GM18511 (cell line): Measurements from ENCODE around the gene CD6.
"Not testable (repeated sequence)": the region's sequence is repeated elsewhere in the genome, so short reads cannot be mapped to it uniquely, and the experiment has no call there.

Source experiments
- ATAC-seq: cut with Tn5 transposase; IDR thresholded peaks from one replicate; pipeline ENCODE4 v1.9.1; 2021; ENCODE audit warnings: mild to moderate bottlenecking, moderate library complexity; ENCODE audit not compliant: unreplicated experiment

The CD6 gene

DNA sequence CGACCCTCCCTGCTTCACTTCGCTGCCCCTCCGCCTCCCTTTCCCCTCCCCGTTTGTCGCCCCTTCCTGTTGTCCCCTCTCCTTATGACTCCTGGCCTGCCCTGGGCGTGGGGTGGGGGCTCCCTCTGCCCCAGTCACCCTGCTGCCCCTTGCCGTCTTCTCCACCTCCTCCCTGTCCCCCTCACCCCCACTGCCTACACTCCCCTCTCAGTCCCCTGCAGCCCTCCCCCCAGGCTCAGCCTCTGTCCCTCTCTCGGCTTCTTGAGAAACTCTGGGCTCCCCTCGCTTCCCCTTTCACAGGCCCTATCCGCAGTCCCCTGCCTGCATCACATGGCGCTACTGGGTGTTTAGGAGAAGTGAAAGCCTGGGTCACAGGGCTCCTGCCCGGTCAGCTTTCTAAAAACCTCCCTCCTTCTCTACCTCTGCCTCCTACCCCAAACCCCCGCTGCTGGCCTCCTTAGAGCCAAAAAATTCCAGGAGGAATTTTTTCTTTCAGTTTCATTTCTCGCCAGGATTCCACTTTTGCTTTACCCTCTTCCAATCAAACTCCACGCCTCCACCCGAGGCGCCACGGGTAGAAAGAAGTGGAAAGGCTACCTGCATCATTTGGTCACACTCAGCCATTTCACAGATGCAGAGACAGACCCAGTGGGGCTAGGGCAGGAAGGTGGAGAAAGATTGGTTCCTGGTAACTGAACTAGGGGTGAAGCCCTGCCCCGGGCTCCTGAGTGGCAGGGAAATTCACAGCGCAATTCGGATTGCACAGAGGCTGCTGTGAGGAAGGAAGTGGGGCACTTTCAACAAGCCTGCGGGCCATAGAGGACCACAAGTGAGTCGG lies 19.4 kb upstream of the CD6 start, which contains the start of gene SLC15A3:
SLC15A3 (minus strand) TSS at position 273 of the 838 bp plus-strand sequence. CDS start 625 bp downstream, outside the sequence.
- ATAC-seq = peak; percentile 79

DNA sequence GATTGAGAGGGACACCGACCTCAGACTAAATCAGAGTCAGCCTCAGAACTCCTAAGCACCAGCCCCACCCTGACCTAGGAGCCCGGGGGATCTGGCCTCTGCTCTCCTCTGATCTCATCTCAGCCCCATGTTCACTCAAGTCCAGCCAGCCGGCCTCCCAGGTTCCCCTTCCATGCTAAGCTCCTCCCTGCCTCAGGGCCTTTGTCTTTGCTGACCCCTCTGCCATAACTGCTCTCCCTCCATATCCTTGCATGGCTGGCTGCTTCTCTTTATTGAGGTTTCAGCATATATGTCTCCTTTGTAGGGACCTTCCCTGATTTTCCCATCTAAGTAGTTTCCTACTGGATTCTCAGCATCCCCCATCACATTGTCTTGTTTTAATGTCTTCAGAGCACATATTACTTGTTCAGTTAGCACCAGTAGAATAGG lies 18.7 kb upstream of the CD6 start:
- peak; percentile 15 for ATAC-seq

GRCh38 chr11:60953781-60954180 lies 17.7 kb upstream of the CD6 start:
- no peak for ATAC-seq

- no peak for ATAC-seq
These were observed 17.1 kb upstream of the CD6 start for GRCh38 chr11:60954421-60954820.

GRCh38 chr11:60955571-60955970 lies 15.9 kb upstream of the CD6 start:
- no peak for ATAC-seq

DNA sequence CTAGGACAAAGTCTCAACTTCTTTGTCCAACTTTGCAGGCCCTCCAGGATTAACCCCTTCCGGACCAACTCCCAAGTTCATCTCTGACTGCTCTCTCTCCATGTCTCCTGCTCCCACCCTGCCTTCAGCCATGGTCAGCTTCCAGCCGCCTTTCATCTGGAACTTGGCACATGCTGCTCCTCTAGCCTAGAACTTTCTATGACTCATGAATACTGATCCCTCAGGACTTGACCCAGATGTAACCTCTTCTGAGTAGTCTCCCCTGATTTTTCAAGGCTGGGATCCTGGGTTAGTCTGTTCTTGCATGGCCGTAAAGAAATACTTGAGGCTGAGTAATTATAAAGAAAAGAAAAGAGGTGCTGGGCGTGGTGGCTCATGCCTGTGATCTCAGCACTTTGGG lies 14.3 kb upstream of the CD6 start:
- no peak for ATAC-seq

DNA sequence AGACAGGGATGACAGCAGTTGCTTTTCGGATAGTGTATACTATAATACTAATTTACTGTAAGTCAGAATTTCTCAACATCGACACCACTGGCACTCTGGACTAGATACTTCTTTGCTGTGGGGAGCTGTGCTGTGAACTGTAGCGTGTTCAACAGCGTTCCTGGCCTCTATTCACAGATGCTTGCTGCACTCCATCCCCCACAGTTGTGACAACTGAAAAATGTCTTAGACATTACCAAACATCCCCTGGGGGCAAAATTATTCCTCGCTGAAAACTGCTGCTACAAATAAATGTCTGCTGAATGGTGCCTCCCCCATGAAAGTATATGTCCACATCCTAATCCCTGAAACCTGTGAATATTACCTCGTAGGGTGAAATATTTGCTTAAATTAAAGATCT lies 12.0 kb upstream of the CD6 start:
- ATAC-seq = no peak

DNA sequence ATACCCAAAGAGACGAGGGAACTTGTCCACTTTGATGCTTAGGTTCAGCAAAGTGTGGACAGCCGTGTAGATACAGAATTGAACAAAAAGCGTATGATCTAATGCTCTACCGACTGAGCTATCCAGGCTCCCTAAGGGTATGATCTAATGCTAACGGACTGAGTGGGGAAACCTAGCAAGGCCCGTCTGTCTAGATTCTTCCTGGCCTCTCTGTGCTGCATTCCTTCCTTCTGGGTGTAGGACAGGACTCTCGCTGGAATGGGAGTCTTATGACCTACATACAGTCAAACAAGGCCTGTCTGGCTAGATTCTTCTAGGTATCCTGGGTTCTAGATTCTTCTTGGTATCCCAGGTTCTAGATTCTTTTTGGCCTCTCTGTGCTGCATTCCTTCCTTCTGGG lies 11.1 kb upstream of the CD6 start:
- no peak for ATAC-seq

DNA sequence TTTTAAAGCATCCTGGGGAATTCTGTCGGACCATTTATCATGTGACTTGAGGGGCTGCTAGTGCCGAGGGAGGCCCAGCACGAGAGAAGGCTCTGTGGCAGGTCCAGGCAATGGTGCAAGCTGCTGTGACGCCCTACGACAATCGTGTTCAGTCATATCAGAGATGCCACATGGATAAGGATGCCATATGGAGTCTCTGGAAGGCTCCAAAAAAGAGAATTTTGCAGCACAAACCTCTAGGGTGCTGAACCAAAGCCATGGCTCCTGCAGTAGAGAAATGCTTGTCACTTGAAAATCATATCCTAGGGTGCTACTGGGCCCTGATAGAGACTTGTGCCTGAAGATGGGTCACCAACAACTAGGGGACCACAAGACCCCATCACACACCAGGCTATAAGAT lies 6.7 kb upstream of the CD6 start:
- no peak for ATAC-seq

GRCh38 chr11:60966890-60967289 lies 4.6 kb upstream of the CD6 start:
- ATAC-seq = no peak

DNA sequence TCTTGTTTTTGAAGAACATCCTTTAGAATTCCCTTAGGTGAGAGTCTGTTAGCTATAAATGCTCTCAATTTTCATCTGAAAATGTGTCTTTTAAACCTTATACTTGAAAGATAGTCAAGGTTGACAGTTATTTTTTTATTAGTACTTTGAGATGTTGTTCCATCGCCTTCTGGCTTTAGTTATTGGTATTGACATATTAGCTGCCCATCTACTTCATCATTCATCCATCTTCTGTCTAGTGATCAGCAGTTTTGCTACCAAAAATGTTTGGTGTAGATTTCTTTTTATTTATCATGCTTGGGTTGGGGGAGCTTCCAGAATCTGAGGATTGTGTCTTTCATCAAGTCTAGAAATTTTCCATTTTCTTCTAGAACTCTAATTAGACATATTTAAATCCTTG lies 3.3 kb upstream of the CD6 start:
- no peak for ATAC-seq

GRCh38 chr11:60970369-60970774 lies 1.1 kb upstream of the CD6 start:
- no peak for ATAC-seq

- ATAC-seq = no peak
These were observed 590 bp upstream of the CD6 start for GRCh38 chr11:60970890-60971289.

GRCh38 chr11:60972182-60973030 lies 926 bp downstream of the CD6 start:
- no peak for ATAC-seq

GRCh38 chr11:60973699-60974098 lies 2.2 kb downstream of the CD6 start:
- ATAC-seq = no peak

DNA sequence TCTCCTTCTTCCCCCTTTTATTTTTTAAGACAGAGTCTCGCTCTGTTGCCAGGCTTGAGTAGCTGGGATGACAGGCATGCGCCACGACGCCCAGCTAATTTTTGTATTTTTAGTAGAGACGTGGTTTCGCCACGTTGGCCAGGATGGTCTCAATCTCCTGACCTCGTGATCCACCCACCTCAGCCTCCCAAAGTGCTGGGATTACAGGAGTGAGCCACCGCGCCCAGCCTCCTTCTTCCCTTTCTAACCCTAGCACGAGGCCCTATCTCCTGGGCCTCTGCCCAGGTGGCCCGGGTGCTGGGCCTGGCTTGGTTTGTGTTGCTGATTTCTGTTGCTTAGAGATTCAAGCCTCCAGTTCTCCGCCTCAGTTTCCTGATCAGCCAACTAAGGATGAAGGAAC lies 2.8 kb downstream of the CD6 start:
- ATAC-seq = not testable (repeated sequence)

GRCh38 chr11:60974726-60975125 lies 3.2 kb downstream of the CD6 start:
- no peak for ATAC-seq

- ATAC-seq = no peak
These were observed 5.7 kb downstream of the CD6 start for GRCh38 chr11:60977224-60977623.

GRCh38 chr11:60977836-60978235 lies 6.4 kb downstream of the CD6 start:
- no peak for ATAC-seq

DNA sequence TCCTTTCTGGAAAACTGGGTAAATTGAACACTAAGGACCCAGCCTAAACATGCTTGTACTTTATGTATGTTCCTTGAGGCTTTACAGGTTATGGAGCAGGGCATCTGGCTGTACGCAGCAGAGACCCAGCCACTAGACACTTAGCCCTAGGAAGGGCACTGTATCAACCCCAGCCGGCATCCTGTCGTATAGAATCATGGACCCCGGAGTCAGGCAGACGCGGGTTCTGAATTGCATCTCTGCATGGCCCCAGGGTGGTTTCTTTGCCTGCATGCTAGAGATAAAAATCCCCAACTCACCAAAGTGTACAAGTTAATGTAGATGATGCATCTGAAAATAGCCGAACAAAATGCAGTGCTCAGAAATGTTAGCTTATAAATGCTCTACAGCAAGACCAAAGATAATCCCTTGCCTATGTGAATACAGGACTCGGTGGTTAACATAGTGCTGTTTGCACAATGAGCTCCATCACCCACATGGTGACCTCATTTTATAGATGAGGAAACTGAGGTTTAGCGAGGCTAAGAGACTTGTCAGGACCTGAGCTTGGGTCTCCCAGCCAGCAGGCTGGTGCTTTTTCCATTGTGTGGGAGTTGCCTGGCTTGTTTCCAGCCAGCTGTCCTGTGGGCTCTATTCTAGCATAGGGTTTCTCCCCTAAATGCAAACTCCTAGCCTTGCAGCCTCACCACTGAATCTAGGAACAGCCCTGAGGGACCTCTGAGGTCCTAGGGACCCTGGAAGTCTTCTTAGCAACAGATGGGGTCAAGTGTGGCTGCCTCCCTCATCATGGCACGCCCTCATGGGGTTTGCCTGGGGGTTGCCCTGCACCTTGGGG lies 7.3 kb downstream of the CD6 start:
- ATAC-seq = no peak

DNA sequence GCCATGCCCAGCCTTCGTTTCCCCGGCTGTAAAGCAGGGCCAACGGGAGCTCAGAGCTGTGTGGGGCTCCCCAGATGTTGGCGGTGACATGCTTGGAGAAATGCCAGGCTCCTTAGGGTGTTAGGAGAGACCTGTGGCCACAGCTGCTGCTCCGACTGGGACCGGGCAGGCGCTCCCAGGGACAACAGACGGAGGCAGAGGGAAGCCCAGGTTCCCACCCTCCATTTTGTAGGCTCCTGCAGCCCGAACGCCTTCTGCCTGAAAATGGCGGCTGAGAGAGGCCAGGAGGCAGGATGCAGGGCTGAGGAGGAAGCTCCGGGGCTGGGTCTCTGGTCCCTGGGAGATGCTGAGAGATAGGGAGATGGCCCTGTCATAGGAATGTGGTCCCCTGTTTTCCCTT lies 10.0 kb downstream of the CD6 start:
- ATAC-seq = no peak
